Endothelial cell (in vitro differentiated cells): Measurements from ENCODE around the gene KCNQ4. TPM values are rescaled to one million over a fixed set of nuclear protein-coding genes. Genes with fewer than 3 reads are reported as not detected.

ENCODE experiments used
- DNase-seq: peaks from one replicate; pipeline ENCODE4 v3.0.0; 2021; ENCODE audit warnings: low spot score
- H3K27ac Mint-ChIP-seq: one replicate; pipeline ENCODE4 v1.8.0; 2021; ENCODE audit warnings: mixed read lengths, inconsistent platforms; ENCODE audit not compliant: unreplicated experiment
- H3K27me3 Mint-ChIP-seq: one replicate; pipeline ENCODE4 v1.8.0; 2021; ENCODE audit warnings: mild to moderate bottlenecking, moderate library complexity, mixed read lengths, inconsistent platforms; ENCODE audit not compliant: unreplicated experiment
- H3K36me3 Mint-ChIP-seq: one replicate; pipeline ENCODE4 v1.8.0; 2021; ENCODE audit warnings: mild to moderate bottlenecking, low read depth, mixed read lengths, inconsistent platforms; ENCODE audit not compliant: unreplicated experiment
- H3K4me1 Mint-ChIP-seq: one replicate; pipeline ENCODE4 v1.8.0; 2021; ENCODE audit warnings: mild to moderate bottlenecking, mixed read lengths, inconsistent platforms; ENCODE audit not compliant: unreplicated experiment
- H3K4me3 Mint-ChIP-seq: one replicate; pipeline ENCODE4 v1.8.0; 2021; ENCODE audit warnings: mild to moderate bottlenecking, mixed read lengths, inconsistent platforms; ENCODE audit not compliant: unreplicated experiment
- H3K9me3 Mint-ChIP-seq: one replicate; pipeline ENCODE4 v1.8.0; 2021; ENCODE audit warnings: mixed read lengths, inconsistent platforms; ENCODE audit not compliant: unreplicated experiment
- total RNA-seq: library from RNA; stranded (reverse); fragmentation: NEBNext Ultra II Directional; extraction: Animal tissue kit (Norgen Biotek cat#: 25700); gene quantifications from one replicate; pipeline ENCODE4 v1.2.1, GENCODE V29; 2021; ENCODE audit not compliant: unreplicated experiment
- TF ChIP-seq, protein P1 (sequence below): fragments of 200-600 bp; sonication (generic); IDR thresholded peaks from one replicate; pipeline ENCODE4 v1.5.0; 2021; ENCODE audit warnings: antibody characterized with exemption; ENCODE audit not compliant: unreplicated experiment

Gene KCNQ4
- total RNA-seq, 1 donor from 2014 or later: 1.5 TPM

DNA sequence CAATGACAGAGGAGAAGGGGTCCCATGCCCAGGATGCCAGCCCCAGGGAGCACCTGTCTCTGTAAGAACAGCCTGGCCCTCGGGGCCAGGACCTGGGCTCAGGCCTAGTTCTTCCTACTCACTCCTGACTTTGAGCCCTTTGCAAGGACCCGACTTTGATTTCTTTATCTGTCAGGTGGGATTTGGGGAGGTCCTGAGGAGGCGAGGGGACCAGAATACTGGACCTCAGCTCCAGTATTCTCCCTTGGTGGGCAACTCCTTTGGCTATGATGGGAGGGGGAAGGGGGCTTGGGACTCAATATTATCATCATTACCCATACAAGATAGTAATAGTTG, 18.1 kb downstream of the KCNQ4 start:
- Mint-ChIP-seq H3K9me3 (no peaks in the 10 kb centered on the region), H3K4me1 (peaks cover 11% of the 10 kb centered on the region), H3K4me3 (peak overlapping the region; percentile 79), H3K36me3 (no peaks in the 10 kb centered on the region), H3K27me3 (peaks cover 10% of the 10 kb centered on the region), H3K27ac (no peak overlapping the region)
- TF ChIP-seq, protein P1, sequence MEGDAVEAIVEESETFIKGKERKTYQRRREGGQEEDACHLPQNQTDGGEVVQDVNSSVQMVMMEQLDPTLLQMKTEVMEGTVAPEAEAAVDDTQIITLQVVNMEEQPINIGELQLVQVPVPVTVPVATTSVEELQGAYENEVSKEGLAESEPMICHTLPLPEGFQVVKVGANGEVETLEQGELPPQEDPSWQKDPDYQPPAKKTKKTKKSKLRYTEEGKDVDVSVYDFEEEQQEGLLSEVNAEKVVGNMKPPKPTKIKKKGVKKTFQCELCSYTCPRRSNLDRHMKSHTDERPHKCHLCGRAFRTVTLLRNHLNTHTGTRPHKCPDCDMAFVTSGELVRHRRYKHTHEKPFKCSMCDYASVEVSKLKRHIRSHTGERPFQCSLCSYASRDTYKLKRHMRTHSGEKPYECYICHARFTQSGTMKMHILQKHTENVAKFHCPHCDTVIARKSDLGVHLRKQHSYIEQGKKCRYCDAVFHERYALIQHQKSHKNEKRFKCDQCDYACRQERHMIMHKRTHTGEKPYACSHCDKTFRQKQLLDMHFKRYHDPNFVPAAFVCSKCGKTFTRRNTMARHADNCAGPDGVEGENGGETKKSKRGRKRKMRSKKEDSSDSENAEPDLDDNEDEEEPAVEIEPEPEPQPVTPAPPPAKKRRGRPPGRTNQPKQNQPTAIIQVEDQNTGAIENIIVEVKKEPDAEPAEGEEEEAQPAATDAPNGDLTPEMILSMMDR: no peak
- no peak for DNase-seq

DNA sequence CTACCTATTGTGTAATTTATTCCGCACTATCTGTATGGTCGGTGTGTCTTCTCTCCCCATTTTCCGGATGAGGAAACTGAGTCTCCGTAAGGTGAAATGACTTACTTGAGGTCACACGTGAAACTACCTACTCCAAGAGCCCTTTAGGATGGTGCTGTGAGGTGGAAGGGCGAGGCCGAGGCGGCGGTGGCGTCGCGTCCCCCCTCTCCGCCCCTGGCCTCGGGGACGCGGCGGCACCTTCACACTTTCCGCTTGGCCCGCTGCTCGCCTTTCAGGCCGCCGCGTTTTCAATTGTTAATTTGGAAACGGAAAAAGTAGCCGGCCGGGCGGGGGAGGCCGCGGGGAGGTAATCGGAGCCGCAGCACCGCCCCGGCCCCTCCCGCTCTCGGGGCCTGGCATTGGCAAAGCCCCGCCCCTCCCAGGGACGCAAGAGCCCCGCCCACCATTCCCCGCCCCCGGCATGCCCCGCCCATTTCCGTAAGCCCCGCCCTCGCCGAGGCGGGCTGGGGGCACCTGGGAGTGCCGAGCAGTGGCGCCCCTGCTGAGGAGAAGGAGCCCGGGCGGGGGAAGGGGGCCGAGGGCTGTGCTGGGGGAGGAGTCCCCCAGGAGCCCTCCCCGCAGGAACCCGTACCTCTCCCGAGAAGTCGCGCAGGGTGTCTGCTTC, 18.6 kb downstream of the KCNQ4 start:
- H3K4me1 Mint-ChIP-seq: peaks cover 8% of the 10 kb centered on the region
- no peak overlapping the region for H3K27ac Mint-ChIP-seq
- peaks cover 9% of the 10 kb centered on the region for H3K27me3 Mint-ChIP-seq
- no peaks in the 10 kb centered on the region for H3K9me3 Mint-ChIP-seq
- TF ChIP-seq, protein P1: no peak
- peak; percentile 85 for DNase-seq
- H3K4me3 Mint-ChIP-seq: peak overlapping the region; percentile 79
- no peaks in the 10 kb centered on the region for H3K36me3 Mint-ChIP-seq

DNA sequence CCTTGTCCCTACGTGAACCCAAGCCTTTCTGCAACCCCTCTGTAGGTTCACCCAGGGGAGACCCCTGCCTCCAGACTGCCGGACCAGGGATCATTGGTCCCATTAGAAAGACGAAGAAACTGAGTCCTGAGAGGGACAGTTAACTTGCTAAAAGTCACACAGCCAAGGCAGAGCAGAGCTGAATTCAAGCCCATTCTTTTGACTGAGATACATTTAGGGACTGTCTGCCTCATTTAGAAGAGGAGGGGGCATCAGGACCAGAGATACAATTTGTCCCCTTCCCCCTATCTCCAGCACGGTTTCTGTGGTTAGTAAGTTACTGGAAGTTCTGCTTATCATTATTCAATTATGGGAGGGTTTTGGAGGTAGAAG, 19.1 kb downstream of the KCNQ4 start:
- TF ChIP-seq, protein P1: no peak
- no peaks in the 10 kb centered on the region for H3K9me3 Mint-ChIP-seq
- H3K4me1 Mint-ChIP-seq: peaks cover 4% of the 10 kb centered on the region
- H3K27ac Mint-ChIP-seq: no peak overlapping the region
- no peaks in the 10 kb centered on the region for H3K36me3 Mint-ChIP-seq
- H3K4me3 Mint-ChIP-seq: no peak overlapping the region
- DNase-seq: no peak
- peaks cover 9% of the 10 kb centered on the region for H3K27me3 Mint-ChIP-seq

DNA sequence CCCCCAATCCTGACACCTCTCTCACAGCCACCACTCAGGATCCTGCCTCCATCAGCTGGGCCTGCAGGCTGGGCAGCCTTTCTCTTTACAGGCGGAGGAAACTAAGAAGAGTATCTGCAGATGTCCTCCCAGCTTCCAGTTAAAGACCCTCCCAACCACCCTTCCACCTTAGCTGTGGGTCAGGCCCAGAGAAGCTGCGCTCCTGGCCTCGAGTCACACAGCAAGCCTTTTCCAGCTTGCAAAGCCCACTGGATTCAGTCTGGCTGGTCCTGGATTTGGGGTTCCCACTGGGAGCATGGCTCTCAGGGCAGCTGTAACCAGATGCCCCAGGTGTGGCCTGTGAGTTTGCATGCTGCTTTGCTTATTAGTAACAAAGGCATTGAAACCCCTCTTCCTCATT, 19.9 kb downstream of the KCNQ4 start:
- Mint-ChIP-seq H3K36me3 (no peaks in the 10 kb centered on the region), H3K27me3 (peaks cover 11% of the 10 kb centered on the region), H3K4me3 (no peak overlapping the region), H3K4me1 (peaks cover 4% of the 10 kb centered on the region), H3K9me3 (no peaks in the 10 kb centered on the region), H3K27ac (no peak overlapping the region)
- DNase-seq: no peak
- TF ChIP-seq, protein P1: no peak

DNA sequence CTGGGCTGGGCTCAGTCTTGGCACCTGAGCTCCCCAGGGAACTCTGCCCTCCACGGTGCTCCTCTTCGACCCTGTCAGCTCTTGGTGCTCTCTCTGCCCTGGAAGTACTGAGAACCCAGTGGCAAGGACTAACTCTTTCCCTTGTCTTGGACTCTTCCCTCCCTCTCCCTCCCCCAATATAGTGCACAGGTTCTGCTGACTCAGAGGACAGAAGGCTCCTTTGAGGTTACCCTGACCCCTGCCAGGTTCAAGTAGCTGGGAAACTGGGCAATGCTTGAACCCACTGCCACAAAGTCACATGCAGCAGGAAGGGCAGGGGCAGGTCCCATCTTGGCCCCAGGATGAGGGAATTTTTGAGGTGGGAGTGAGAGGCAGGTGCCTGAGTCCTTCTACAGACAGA, 20.3 kb downstream of the KCNQ4 start:
- Mint-ChIP-seq H3K4me3 (no peak overlapping the region), H3K4me1 (peaks cover 9% of the 10 kb centered on the region), H3K27ac (no peak overlapping the region), H3K9me3 (no peaks in the 10 kb centered on the region), H3K27me3 (peaks cover 14% of the 10 kb centered on the region), H3K36me3 (no peaks in the 10 kb centered on the region)
- TF ChIP-seq, protein P1: no peak
- DNase-seq: no peak
